NB4 (cell line): ENCODE data around the gene ELP5.

Source experiments
- MYC ChIP-seq: IDR thresholded peaks from 2 replicates; pipeline ENCODE4 v1.6.1; 2011; ENCODE audit warnings: low read depth, low read length
- POLR2A ChIP-seq: IDR thresholded peaks from 2 replicates; pipeline ENCODE4 v1.6.1; 2011; ENCODE audit warnings: mild to moderate bottlenecking; ENCODE audit not compliant: insufficient read length; ENCODE audit errors: extremely low read depth
- TF ChIP-seq, protein P1 (sequence below): IDR thresholded peaks from one replicate; pipeline ENCODE4 v1.5.1; 2012; ENCODE audit warnings: low read depth, low read length
- TF ChIP-seq, protein P2 (sequence below): IDR thresholded peaks from 2 replicates; pipeline ENCODE4 v1.6.1; 2011; ENCODE audit warnings: low read depth, low read length

GRCh38 chr17:7260651-7261378 is 8.8 kb downstream of the ELP5 start:
- TF ChIP-seq, protein P1, sequence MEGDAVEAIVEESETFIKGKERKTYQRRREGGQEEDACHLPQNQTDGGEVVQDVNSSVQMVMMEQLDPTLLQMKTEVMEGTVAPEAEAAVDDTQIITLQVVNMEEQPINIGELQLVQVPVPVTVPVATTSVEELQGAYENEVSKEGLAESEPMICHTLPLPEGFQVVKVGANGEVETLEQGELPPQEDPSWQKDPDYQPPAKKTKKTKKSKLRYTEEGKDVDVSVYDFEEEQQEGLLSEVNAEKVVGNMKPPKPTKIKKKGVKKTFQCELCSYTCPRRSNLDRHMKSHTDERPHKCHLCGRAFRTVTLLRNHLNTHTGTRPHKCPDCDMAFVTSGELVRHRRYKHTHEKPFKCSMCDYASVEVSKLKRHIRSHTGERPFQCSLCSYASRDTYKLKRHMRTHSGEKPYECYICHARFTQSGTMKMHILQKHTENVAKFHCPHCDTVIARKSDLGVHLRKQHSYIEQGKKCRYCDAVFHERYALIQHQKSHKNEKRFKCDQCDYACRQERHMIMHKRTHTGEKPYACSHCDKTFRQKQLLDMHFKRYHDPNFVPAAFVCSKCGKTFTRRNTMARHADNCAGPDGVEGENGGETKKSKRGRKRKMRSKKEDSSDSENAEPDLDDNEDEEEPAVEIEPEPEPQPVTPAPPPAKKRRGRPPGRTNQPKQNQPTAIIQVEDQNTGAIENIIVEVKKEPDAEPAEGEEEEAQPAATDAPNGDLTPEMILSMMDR = no peak
- no peak for TF ChIP-seq POLR2A
- TF ChIP-seq, protein P2, sequence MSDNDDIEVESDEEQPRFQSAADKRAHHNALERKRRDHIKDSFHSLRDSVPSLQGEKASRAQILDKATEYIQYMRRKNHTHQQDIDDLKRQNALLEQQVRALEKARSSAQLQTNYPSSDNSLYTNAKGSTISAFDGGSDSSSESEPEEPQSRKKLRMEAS = no peak
- no peak for TF ChIP-seq MYC
